GM12878 (cell line): Measurements from ENCODE around the gene LENEP. TPM values are rescaled to one million over a fixed set of nuclear protein-coding genes. Genes with fewer than 3 reads are reported as not detected.

Experiments used
- ATAC-seq: fragments of 200-7000 bp; cut with Tn5 transposase; 3 replicates; pipeline ENCODE4 v1.9.1; 2020; ENCODE audit warnings: mild to moderate bottlenecking, moderate library complexity
- BruUV-seq: library from RNA; stranded (reverse); fragments of 400-500 nt; replicated peaks from 2 replicates; lab custom pipeline; 2021; lab: Mats Ljungman, UMichigan
- CTCF ChIA-PET: fragments of 300-600 bp; sonication (Branson Sonifier 250); formaldehyde crosslinking; extraction: SDS; loops from one replicate; lab custom pipeline; 2021; ENCODE audit warnings: inconsistent platforms; lab: Yijun Ruan, JAX
- POLR2A ChIA-PET: fragments of 350-600 bp; formaldehyde crosslinking; extraction: SDS; loops from one replicate; lab custom pipeline; 2021; ENCODE audit warnings: inconsistent platforms; lab: Charles Lee
- RAD21 ChIA-PET: fragments of 300-600 bp; sonication (Branson Sonifier 250); formaldehyde crosslinking; loops from one replicate; lab custom pipeline; 2023; ENCODE audit warnings: antibody characterized with exemption; ENCODE audit not compliant: unreplicated experiment; lab: Charles Lee
- SMC1A ChIA-PET: fragments of 300-600 bp; sonication (Branson Sonifier 250); formaldehyde crosslinking; loops from one replicate; lab custom pipeline; 2023; ENCODE audit not compliant: unreplicated experiment, uncharacterized antibody; lab: Charles Lee
- DNase-seq: peaks from one replicate; pipeline ENCODE4 v3.0.0-alpha.2; 2011; ENCODE audit warnings: low read depth, low spot score
- FAIRE-seq: peaks from 3 replicates; lab custom pipeline; 2011; peaks lifted over from hg19 to GRCh38; lab: Jason Lieb, UNC
- H2AFZ ChIP-seq: 2 replicates; pipeline ENCODE4 v1.6.0; 2011; ENCODE audit warnings: low read depth, low read length, control low read depth; ENCODE audit not compliant: control insufficient read depth
- H3K27ac ChIP-seq: 2 replicates; pipeline ENCODE4 v1.5.1; 2011; ENCODE audit warnings: control low read depth; ENCODE audit not compliant: control insufficient read depth, insufficient read depth
- H3K27me3 ChIP-seq, 2 experiments: replicated peaks in 1 of 2; 2 replicates each; pipeline versions ENCODE4 v1.6.0 to v1.6.1; 2011; ENCODE audit warnings: low read length in 1 of 2; ENCODE audit not compliant: control insufficient read depth in 2 of 2, insufficient read depth in 2 of 2
- H3K36me3 ChIP-seq, 2 experiments: 2 replicates each; pipeline ENCODE4 v1.5.1; 2011; ENCODE audit warnings: low read length in 1 of 2; ENCODE audit not compliant: control insufficient read depth in 2 of 2, insufficient read depth in 2 of 2
- H3K4me1 ChIP-seq: 2 replicates; pipeline ENCODE4 v1.6.1; 2011; ENCODE audit warnings: mild to moderate bottlenecking, low read length, moderate library complexity, mixed read lengths; ENCODE audit not compliant: control insufficient read depth, insufficient read depth
- H3K4me2 ChIP-seq: 2 replicates; pipeline ENCODE4 v1.6.0; 2011; ENCODE audit warnings: control low read depth; ENCODE audit not compliant: control insufficient read depth, insufficient read depth
- H3K4me3 ChIP-seq: fragments of 200-600 bp; sonication (generic); 2 replicates; pipeline ENCODE4 v1.5.1; 2016
- H3K79me2 ChIP-seq: 2 replicates; pipeline ENCODE4 v1.6.0; 2011; ENCODE audit warnings: low read length; ENCODE audit not compliant: control insufficient read depth, insufficient read depth
- H3K9ac ChIP-seq: 2 replicates; pipeline ENCODE4 v1.8.0; 2011; ENCODE audit warnings: low read length, control low read depth, mixed read lengths; ENCODE audit not compliant: control insufficient read depth, insufficient read depth
- H3K9me3 ChIP-seq: replicated peaks from 3 replicates; pipeline ENCODE4 v1.5.1; 2011; ENCODE audit warnings: mild to moderate bottlenecking, low read length; ENCODE audit not compliant: control insufficient read depth, insufficient read depth
- H4K20me1 ChIP-seq: 2 replicates; pipeline ENCODE4 v1.6.0; 2011; ENCODE audit not compliant: control insufficient read depth, insufficient read depth
- ATF2 ChIP-seq: IDR thresholded peaks from 2 replicates; pipeline ENCODE4 v1.6.1; 2012; ENCODE audit warnings: low read length, inconsistent platforms
- CHD4 ChIP-seq: fragments of 200-600 bp; sonication (generic); IDR thresholded peaks from 2 replicates; pipeline ENCODE4 v1.6.1; 2016; ENCODE audit warnings: mild to moderate bottlenecking
- CTCF ChIP-seq, 3 experiments: IDR thresholded peaks in 2 of 3; conservative IDR thresholded peaks in 1 of 3; 2 replicates each; pipeline ENCODE4 v1.5.1; 2011; ENCODE audit warnings: low read depth in 3 of 3, low read length in 3 of 3, mild to moderate bottlenecking in 3 of 3, control low read depth in 2 of 3, moderate library complexity in 2 of 3, inconsistent platforms in 1 of 3, mixed read lengths in 1 of 3; ENCODE audit not compliant: control insufficient read depth in 2 of 3, insufficient read depth in 1 of 3; ENCODE audit errors: extremely low read depth in 1 of 3
- CUX1 ChIP-seq: IDR thresholded peaks from 2 replicates; pipeline ENCODE4 v1.6.1; 2012; ENCODE audit warnings: improper control_type of control experiment, low read depth, low read length; ENCODE audit not compliant: insufficient replicate concordance
- IRF5 ChIP-seq: fragments of 450-650 bp; IDR thresholded peaks from 2 replicates; pipeline ENCODE4 v1.6.1; 2017; ENCODE audit warnings: borderline replicate concordance
- MYB ChIP-seq: fragments of 150-350 bp; IDR thresholded peaks from 2 replicates; pipeline ENCODE4 v1.6.1; 2014; ENCODE audit warnings: mild to moderate bottlenecking, low read depth, low read length, borderline replicate concordance
- NRF1 ChIP-seq: conservative IDR thresholded peaks from 2 replicates; pipeline ENCODE4 v1.6.1; 2011; ENCODE audit warnings: mild to moderate bottlenecking, low read depth, low read length, improper control_type of control experiment
- PML ChIP-seq: IDR thresholded peaks from 2 replicates; pipeline ENCODE4 v1.6.1; 2012; ENCODE audit warnings: low read length, inconsistent platforms
- POLR2AphosphoS5 ChIP-seq: IDR thresholded peaks from 2 replicates; pipeline ENCODE4 v1.6.1; 2011; ENCODE audit warnings: mild to moderate bottlenecking, low read length, inconsistent platforms
- TCF12 ChIP-seq: IDR thresholded peaks from 2 replicates; pipeline ENCODE4 v1.6.1; 2011; ENCODE audit warnings: low read depth, mild to moderate bottlenecking, low read length
- WGBS: methylation state at CpG from one replicate; pipeline ENCODE4 v1.1.6; 2016; ENCODE audit warnings: low lambda C conversion rate; ENCODE audit not compliant: insufficient replicate concordance, insufficient coverage; ENCODE audit errors: missing lambda C conversion rate; 5-methylcytosine and 5-hydroxymethylcytosine counted together
- in situ Hi-C: fragments of 300-500 bp; cut with MboI; formaldehyde crosslinking; loops from 9 replicates; pipeline ENCODE4 v1.14.3; 2018; ENCODE audit warnings: mixed read lengths
- intact Hi-C: fragments of 100-400 bp; cut with micrococcal nuclease; formaldehyde crosslinking; loops from one replicate; pipeline ENCODE4 v1.14.2; 2022; ENCODE audit not compliant: unreplicated experiment
- polyA plus RNA-seq, 11 experiments: library from polyadenylated mRNA; depleted of rRNA in 4 of 11; unstranded in 6 of 11; stranded (reverse) in 5 of 11; fragments of >200 nt; fragmentation: Nextera tagmentation in 4 of 11; fragmentation: Illumina TruSeq in 1 of 11; extraction: Ambion mirVana in 4 of 11; extraction: Trizol in 1 of 11; gene quantifications; 1 replicate in 1 of 11; 2 replicates in 10 of 11; pipeline versions ENCODE4 v1.2.1 to v1.2.3, GENCODE V29; 2011 to 2016; ENCODE audit warnings: inconsistent platforms in 2 of 11, missing spikeins in 2 of 11, low read depth in 1 of 11
- total RNA-seq, 4 experiments: library from RNA; depleted of rRNA in 3 of 4; stranded (reverse); fragments of >200 nt in 3 of 4; fragmentation: Illumina TruSeq in 1 of 4; extraction: Trizol in 1 of 4; gene quantifications; 2 replicates each; pipeline versions ENCODE4 v1.2.1 to v1.2.3, GENCODE V29; 2013 to 2021
- TF ChIP-seq, protein P1 (sequence below): fragments of 450-650 bp; IDR thresholded peaks from 2 replicates; pipeline ENCODE4 v1.6.1; 2017; ENCODE audit warnings: mild to moderate bottlenecking

LENEP gene
- total and polyA plus RNA-seq, 10 of the 15 experiments (the other 5 are each of a cell fraction or from before 2014, with no cell fraction given): 0.27 to 1.1 (median 0.64) TPM; not detected in 7

GRCh38 chr1:155043301-155043702 lies 49.9 kb downstream of the LENEP start:
- no TSS peak for BruUV-seq
- no peaks in the 10 kb centered on the region for H3K79me2 ChIP-seq
- ATAC-seq (no peak), DNase-seq (no peak), FAIRE-seq (no peak)
- H3K4me2 ChIP-seq: no peak overlapping the region
- WGBS: 54% methylated on average over 12 of the region's 12 CpGs
- H3K9ac ChIP-seq: no peak overlapping the region
- ChIA-PET POLR2A (interaction anchor here (0.5 to 1.8 kb wide), 5 partner anchors 8 to 42 kb away, joined by 3 to 4 read pairs (median 3); no protein-coding TSS in a partner anchor), CTCF (interaction anchor here (0.8 to 6.1 kb wide), 16 partner anchors 8 to 374 kb away, joined by 3 to 121 read pairs (median 4); partner anchors contain the start of gene ADAM15), SMC1A (interaction anchor here (1.7 to 3.0 kb wide), 3 partner anchors 16 to 42 kb away, joined by 5 to 17 read pairs (median 13); no protein-coding TSS in a partner anchor), RAD21 (interaction anchor here (0.5 to 3.6 kb wide), 7 partner anchors 9 to 70 kb away, joined by 3 to 16 read pairs (median 5); no protein-coding TSS in a partner anchor)
- H3K4me1 ChIP-seq: no peaks in the 10 kb centered on the region
- H3K9me3 ChIP-seq: no peaks in the 10 kb centered on the region
- no peaks in the 10 kb centered on the region for H3K36me3 ChIP-seq
- H2AFZ ChIP-seq: no peak overlapping the region
- no peak overlapping the region for H3K4me3 ChIP-seq
- H4K20me1 ChIP-seq: no peaks in the 10 kb centered on the region
- no peak overlapping the region for H3K27ac ChIP-seq
- peaks cover 2 to 5% of the 10 kb centered on the region in 2 experiments; a peak in 3 of 4 replicates for H3K27me3 ChIP-seq
- intact Hi-C loops (no loop called here), in situ Hi-C loops (no loop called here)
- TF ChIP-seq TCF12 (no peak), MYB (no peak), CUX1 (no peak), CHD4 (no peak), ATF2 (no peak), NRF1 (no peak), CTCF (IDR thresholded peaks at IDR 0.05 in 2 of 3, conservative IDR thresholded peaks at IDR 0.05 in 1 of 3; ENCODE audit: control insufficient read depth in 2 of 3, extremely low read depth in 1 of 3, insufficient read depth in 1 of 3, low read depth in 3 of 3, low read length in 3 of 3) (no peak), POLR2AphosphoS5 (no peak), PML (no peak), IRF5 (no peak)
- TF ChIP-seq, protein P1, sequence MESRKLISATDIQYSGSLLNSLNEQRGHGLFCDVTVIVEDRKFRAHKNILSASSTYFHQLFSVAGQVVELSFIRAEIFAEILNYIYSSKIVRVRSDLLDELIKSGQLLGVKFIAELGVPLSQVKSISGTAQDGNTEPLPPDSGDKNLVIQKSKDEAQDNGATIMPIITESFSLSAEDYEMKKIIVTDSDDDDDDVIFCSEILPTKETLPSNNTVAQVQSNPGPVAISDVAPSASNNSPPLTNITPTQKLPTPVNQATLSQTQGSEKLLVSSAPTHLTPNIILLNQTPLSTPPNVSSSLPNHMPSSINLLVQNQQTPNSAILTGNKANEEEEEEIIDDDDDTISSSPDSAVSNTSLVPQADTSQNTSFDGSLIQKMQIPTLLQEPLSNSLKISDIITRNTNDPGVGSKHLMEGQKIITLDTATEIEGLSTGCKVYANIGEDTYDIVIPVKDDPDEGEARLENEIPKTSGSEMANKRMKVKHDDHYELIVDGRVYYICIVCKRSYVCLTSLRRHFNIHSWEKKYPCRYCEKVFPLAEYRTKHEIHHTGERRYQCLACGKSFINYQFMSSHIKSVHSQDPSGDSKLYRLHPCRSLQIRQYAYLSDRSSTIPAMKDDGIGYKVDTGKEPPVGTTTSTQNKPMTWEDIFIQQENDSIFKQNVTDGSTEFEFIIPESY: no peak
